Neural cell (in vitro differentiated cells): ENCODE data around the gene KCNJ6. TPM values are rescaled to one million over a fixed set of nuclear protein-coding genes. Genes with fewer than 3 reads are reported as not detected.

Experiments
- H2AFZ ChIP-seq: fragments of 200-600, 300-800 bp; sonication (generic), shearing (Covaris generic); 2 replicates; pipeline ENCODE4 v1.6.0; 2014; ENCODE audit warnings: low read depth, mild to moderate bottlenecking, antibody characterized with exemption, low read length, moderate library complexity
- H3F3A ChIP-seq: fragments of 200-600 bp; shearing (Covaris generic); 2 replicates; pipeline ENCODE4 v1.6.1; 2016; ENCODE audit warnings: mild to moderate bottlenecking, moderate library complexity, mixed read lengths, antibody characterized with exemption, low read length; ENCODE audit not compliant: insufficient read depth, poor library complexity, severe bottlenecking
- H3K27ac ChIP-seq: fragments of 200-600, 300-800 bp; sonication (generic), shearing (Covaris generic); 2 replicates; pipeline ENCODE4 v1.5.1; 2014; ENCODE audit warnings: mild to moderate bottlenecking, low read length, moderate library complexity
- H3K27me3 ChIP-seq: fragments of 300-800, 200-600 bp; sonication (generic), shearing (Covaris generic); 2 replicates; pipeline ENCODE4 v1.6.0; 2014; ENCODE audit warnings: mild to moderate bottlenecking, low read depth, low read length, moderate library complexity; ENCODE audit not compliant: insufficient read depth
- H3K36me3 ChIP-seq: fragments of 300-800, 200-600 bp; sonication (generic), shearing (Covaris generic); 2 replicates; pipeline ENCODE4 v1.5.1; 2014; ENCODE audit warnings: mild to moderate bottlenecking, antibody characterized with exemption, low read length, moderate library complexity; ENCODE audit not compliant: insufficient read depth
- H3K4me2 ChIP-seq: fragments of 300-800, 200-600 bp; sonication (generic), shearing (Covaris generic); 2 replicates; pipeline ENCODE4 v1.6.0; 2014; ENCODE audit warnings: mild to moderate bottlenecking, low read length
- H3K4me3 ChIP-seq: fragments of 300-800, 200-600 bp; sonication (generic), shearing (Covaris generic); 2 replicates; pipeline ENCODE4 v1.5.1; 2014; ENCODE audit warnings: mild to moderate bottlenecking, low read length, moderate library complexity
- H3K79me2 ChIP-seq: fragments of 200-600 bp; shearing (Covaris generic); replicated peaks from 2 replicates; pipeline ENCODE4 v1.6.0; 2014; ENCODE audit warnings: mild to moderate bottlenecking, low read length, moderate library complexity; ENCODE audit not compliant: insufficient read depth
- H3K9ac ChIP-seq: fragments of 300-800, 200-600 bp; sonication (generic), shearing (Covaris generic); 2 replicates; pipeline ENCODE4 v1.6.1; 2016; ENCODE audit warnings: mild to moderate bottlenecking, low read length, mixed read lengths
- H3K9me2 ChIP-seq: fragments of 200-600 bp; shearing (Covaris generic); 2 replicates; pipeline ENCODE4 v1.6.1; 2016; ENCODE audit warnings: mild to moderate bottlenecking, low read length, mixed read lengths; ENCODE audit not compliant: insufficient read depth
- H3K9me3 ChIP-seq: fragments of 200-600, 300-800 bp; sonication (generic), shearing (Covaris generic); 2 replicates; pipeline ENCODE4 v1.6.1; 2016; ENCODE audit warnings: mild to moderate bottlenecking, mixed run types, low read length, moderate library complexity, mixed read lengths
- H4K20me1 ChIP-seq: fragments of 200-600 bp; shearing (Covaris generic); 2 replicates; pipeline ENCODE4 v1.6.1; 2016; ENCODE audit warnings: mild to moderate bottlenecking, mixed run types; ENCODE audit not compliant: insufficient read depth
- CTCF ChIP-seq: fragments of 450-650 bp; IDR thresholded peaks from 2 replicates; pipeline ENCODE4 v1.5.1; 2014; ENCODE audit warnings: antibody characterized with exemption, mild to moderate bottlenecking, moderate library complexity; ENCODE audit not compliant: poor library complexity, severe bottlenecking
- EP300 ChIP-seq: fragments of 450-650 bp; conservative IDR thresholded peaks from 2 replicates; pipeline ENCODE4 v1.6.1; 2014; ENCODE audit warnings: antibody characterized with exemption, mild to moderate bottlenecking, moderate library complexity; ENCODE audit not compliant: poor library complexity, severe bottlenecking
- EZH2 ChIP-seq: fragments of 200-600, 300-800 bp; shearing (Covaris generic), sonication (generic); IDR thresholded peaks from 2 replicates; pipeline ENCODE4 v1.6.1; 2014; ENCODE audit warnings: antibody characterized with exemption, low read length, borderline replicate concordance, mild to moderate bottlenecking; ENCODE audit not compliant: insufficient read depth, poor library complexity, severe bottlenecking
- MXI1 ChIP-seq: fragments of 450-650 bp; conservative IDR thresholded peaks from 2 replicates; pipeline ENCODE4 v1.6.1; 2014; ENCODE audit warnings: antibody characterized with exemption, mild to moderate bottlenecking; ENCODE audit not compliant: poor library complexity, severe bottlenecking
- RAD21 ChIP-seq: fragments of 450-650 bp; conservative IDR thresholded peaks from 2 replicates; pipeline ENCODE4 v1.6.1; 2014; ENCODE audit warnings: antibody characterized with exemption, mild to moderate bottlenecking, moderate library complexity
- REST ChIP-seq: IDR thresholded peaks from 2 replicates; pipeline ENCODE4 v1.6.1; 2012; ENCODE audit warnings: borderline replicate concordance
- SMC3 ChIP-seq: fragments of 450-650 bp; conservative IDR thresholded peaks from 2 replicates; pipeline ENCODE4 v1.6.1; 2014; ENCODE audit warnings: antibody characterized with exemption, mild to moderate bottlenecking, moderate library complexity; ENCODE audit not compliant: poor library complexity
- TAF1 ChIP-seq: IDR thresholded peaks from 2 replicates; pipeline ENCODE4 v1.6.1; 2012; ENCODE audit warnings: low read depth
- polyA plus RNA-seq: library from polyadenylated mRNA; depleted of rRNA; stranded (reverse); fragments of >200 nt; gene quantifications from 2 replicates; pipeline ENCODE4 v1.2.3, GENCODE V29; 2014

KCNJ6 gene
- polyA plus RNA-seq, 1 donor from 2014 or later, result 1.7 TPM

GRCh38 chr21:37873655-37874054 is 42.6 kb downstream of the KCNJ6 start:
- Histone ChIP-seq H3K79me2 (no peaks in the 10 kb centered on the region), H3K27ac (no peak overlapping the region)

GRCh38 chr21:37871121-37871862 is 45.0 kb downstream of the KCNJ6 start:
- Histone ChIP-seq H3K9ac (no peak overlapping the region), H3K36me3 (no peaks in the 10 kb centered on the region), H3K4me2 (no peak overlapping the region), H3F3A (no peaks in the 10 kb centered on the region), H4K20me1 (no peaks in the 10 kb centered on the region), H3K4me3 (no peak overlapping the region), H3K9me3 (no peaks in the 10 kb centered on the region), H3K27ac (no peak overlapping the region), H2AFZ (no peak overlapping the region), H3K79me2 (no peaks in the 10 kb centered on the region), H3K27me3 (no peaks in the 10 kb centered on the region), H3K9me2 (no peaks in the 10 kb centered on the region)
- no peak for TF ChIP-seq REST
- no peak for TF ChIP-seq EZH2
- no peak for TF ChIP-seq RAD21
- no peak for TF ChIP-seq SMC3
- TF ChIP-seq EP300, result no peak
- TF ChIP-seq TAF1, result no peak

More at GRCh38 chr21:37873655-37874054, 42.6 kb downstream of the KCNJ6 start:
- H3K27me3 ChIP-seq, result no peaks in the 10 kb centered on the region
- H2AFZ ChIP-seq, result no peak overlapping the region
- H4K20me1 ChIP-seq, result no peaks in the 10 kb centered on the region
- H3K36me3 ChIP-seq, result no peaks in the 10 kb centered on the region
- H3K4me2 ChIP-seq, result no peak overlapping the region
- H3K9me2 ChIP-seq, result no peaks in the 10 kb centered on the region
- no peaks in the 10 kb centered on the region for H3K9me3 ChIP-seq
- no peak overlapping the region for H3K9ac ChIP-seq
- TF ChIP-seq EZH2 (no peak), MXI1 (no peak), EP300 (no peak), RAD21 (no peak), CTCF (no peak), TAF1 (no peak), REST (no peak)
- no peak overlapping the region for H3K4me3 ChIP-seq
- H3F3A ChIP-seq, result no peaks in the 10 kb centered on the region
